Measurements from ENCODE around the gene TEC.

GRCh38 chr4:48191758-48192157 lies 77.9 kb downstream of the TEC start:
- no peak for TF ChIP-seq GATA2 (IDR thresholded peaks at IDR 0.05; ENCODE audit: low read depth, low read length)
- no peak for TF ChIP-seq GATA3 (IDR thresholded peaks at IDR 0.05; ENCODE audit: low read depth, low read length)

Measured in SH-SY5Y (cell line).